Lower lobe of right lung (tissue), 2 donors: Measurements from ENCODE around the gene SCYL2. TPM values are rescaled to one million over a fixed set of nuclear protein-coding genes. Genes with fewer than 3 reads are reported as not detected.
"Not testable (repeated sequence)": the region's sequence is repeated elsewhere in the genome, so short reads cannot be mapped to it uniquely, and the experiment has no call there.

ENCODE experiments used
- ATAC-seq, 2 donors: fragments of 200-7000 bp; cut with Tn5 transposase; one replicate each; pipeline ENCODE4 v1.9.1; 2020 to 2022; ENCODE audit warnings: mild to moderate bottlenecking in 2 of 2, moderate library complexity in 2 of 2
- DNase-seq: peaks from one replicate; pipeline ENCODE4 v3.0.0-alpha.2; 2020
- H3K27ac ChIP-seq: fragments of 200-600 bp; one replicate; pipeline ENCODE4 v1.8.0; 2022
- H3K27me3 ChIP-seq: fragments of 200-600 bp; one replicate; pipeline ENCODE4 v1.8.0; 2022; ENCODE audit warnings: low read depth
- H3K36me3 ChIP-seq: fragments of 200-600 bp; one replicate; pipeline ENCODE4 v1.8.0; 2022; ENCODE audit warnings: mild to moderate bottlenecking
- H3K4me1 ChIP-seq: fragments of 200-600 bp; one replicate; pipeline ENCODE4 v1.8.0; 2022
- H3K4me3 ChIP-seq: fragments of 200-600 bp; one replicate; pipeline ENCODE4 v1.8.0; 2022; ENCODE audit warnings: mild to moderate bottlenecking
- H3K9me3 ChIP-seq: fragments of 200-600 bp; one replicate; pipeline ENCODE4 v1.8.0; 2022
- intact Hi-C: fragments of 100-400 bp; cut with DNase I; formaldehyde crosslinking; loops from one replicate; pipeline ENCODE4 v1.11.0; 2022
- total RNA-seq: library from RNA; stranded (reverse); fragmentation: NEBNext Ultra II Directional; extraction: Animal tissue kit (Norgen Biotek cat#: 25700); gene quantifications from one replicate; pipeline ENCODE4 v1.2.1, GENCODE V29; 2021
- TF ChIP-seq, protein P1 (sequence below): fragments of 200-600 bp; IDR thresholded peaks from one replicate; pipeline ENCODE4 v1.8.0; 2022; ENCODE audit warnings: antibody characterized with exemption, mild to moderate bottlenecking
- donor health status: DM: no; HTN: yes; CAD: no; lungs with severe emphysema.

SCYL2 gene
- total RNA-seq, 1 donor from 2014 or later, result 45.0 TPM

DNA sequence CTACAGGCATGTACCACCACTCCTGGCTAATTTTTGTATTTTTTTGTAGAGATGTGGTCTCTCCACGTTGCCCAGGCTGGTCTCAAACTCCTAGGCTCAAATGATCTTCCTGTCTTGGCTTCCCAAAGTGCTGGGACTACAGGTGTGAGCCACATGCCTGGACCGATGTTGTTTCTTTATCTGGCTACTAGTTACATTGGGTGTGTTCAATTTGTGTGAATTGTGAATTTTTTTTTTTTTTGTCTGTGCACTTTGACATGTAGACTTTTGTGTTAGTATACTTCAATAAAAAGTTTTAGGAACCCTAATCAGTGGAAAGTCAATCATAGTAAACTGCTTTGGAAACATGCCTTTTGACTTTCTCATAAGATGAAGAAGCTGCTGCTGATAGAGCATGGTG, 65.9 kb downstream of the SCYL2 start:
- intact Hi-C loops, result no loop called here
- no peaks in the 10 kb centered on the region for H3K9me3 ChIP-seq
- H3K36me3 ChIP-seq, result peaks cover 89% of the 10 kb centered on the region
- no peak overlapping the region for H3K4me3 ChIP-seq
- no peaks in the 10 kb centered on the region for H3K4me1 ChIP-seq
- no peak overlapping the region for H3K27ac ChIP-seq
- DNase-seq (no peak), ATAC-seq (no peak)
- H3K27me3 ChIP-seq, result no peaks in the 10 kb centered on the region
- TF ChIP-seq, protein P1, sequence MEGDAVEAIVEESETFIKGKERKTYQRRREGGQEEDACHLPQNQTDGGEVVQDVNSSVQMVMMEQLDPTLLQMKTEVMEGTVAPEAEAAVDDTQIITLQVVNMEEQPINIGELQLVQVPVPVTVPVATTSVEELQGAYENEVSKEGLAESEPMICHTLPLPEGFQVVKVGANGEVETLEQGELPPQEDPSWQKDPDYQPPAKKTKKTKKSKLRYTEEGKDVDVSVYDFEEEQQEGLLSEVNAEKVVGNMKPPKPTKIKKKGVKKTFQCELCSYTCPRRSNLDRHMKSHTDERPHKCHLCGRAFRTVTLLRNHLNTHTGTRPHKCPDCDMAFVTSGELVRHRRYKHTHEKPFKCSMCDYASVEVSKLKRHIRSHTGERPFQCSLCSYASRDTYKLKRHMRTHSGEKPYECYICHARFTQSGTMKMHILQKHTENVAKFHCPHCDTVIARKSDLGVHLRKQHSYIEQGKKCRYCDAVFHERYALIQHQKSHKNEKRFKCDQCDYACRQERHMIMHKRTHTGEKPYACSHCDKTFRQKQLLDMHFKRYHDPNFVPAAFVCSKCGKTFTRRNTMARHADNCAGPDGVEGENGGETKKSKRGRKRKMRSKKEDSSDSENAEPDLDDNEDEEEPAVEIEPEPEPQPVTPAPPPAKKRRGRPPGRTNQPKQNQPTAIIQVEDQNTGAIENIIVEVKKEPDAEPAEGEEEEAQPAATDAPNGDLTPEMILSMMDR, result no peak

GRCh38 chr12:100337299-100337698, 70.3 kb downstream of the SCYL2 start:
- DNase-seq, result no peak
- Histone ChIP-seq H3K4me1 (no peaks in the 10 kb centered on the region), H3K27me3 (no peaks in the 10 kb centered on the region), H3K27ac (no peak overlapping the region), H3K9me3 (no peaks in the 10 kb centered on the region), H3K36me3 (peaks cover 69% of the 10 kb centered on the region), H3K4me3 (no peak overlapping the region)
- peak; percentile 11 to 47 for ATAC-seq
- intact Hi-C loops, result no loop called here
- TF ChIP-seq, protein P1, result no peak

DNA sequence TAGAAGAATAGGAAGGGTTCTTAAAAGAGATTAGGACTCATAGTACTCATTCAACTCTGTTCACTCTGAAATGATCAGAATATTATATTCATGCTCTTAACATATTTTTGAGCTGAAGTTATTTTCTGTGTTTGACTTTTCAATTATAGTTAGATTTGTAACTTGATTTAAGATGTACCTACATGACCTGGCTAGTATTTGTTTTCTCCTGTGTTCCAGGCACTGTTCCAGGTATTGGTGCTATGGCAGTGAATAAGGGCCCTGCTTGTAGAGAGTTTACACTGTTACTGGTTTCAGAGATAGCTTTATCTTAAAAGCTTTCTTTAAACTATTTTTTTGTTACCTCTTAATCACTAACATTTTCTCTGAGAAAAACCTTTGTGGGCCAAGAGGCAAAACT, 70.8 kb downstream of the SCYL2 start:
- ATAC-seq (peak; percentile 75 to 97), DNase-seq (no peak)

DNA sequence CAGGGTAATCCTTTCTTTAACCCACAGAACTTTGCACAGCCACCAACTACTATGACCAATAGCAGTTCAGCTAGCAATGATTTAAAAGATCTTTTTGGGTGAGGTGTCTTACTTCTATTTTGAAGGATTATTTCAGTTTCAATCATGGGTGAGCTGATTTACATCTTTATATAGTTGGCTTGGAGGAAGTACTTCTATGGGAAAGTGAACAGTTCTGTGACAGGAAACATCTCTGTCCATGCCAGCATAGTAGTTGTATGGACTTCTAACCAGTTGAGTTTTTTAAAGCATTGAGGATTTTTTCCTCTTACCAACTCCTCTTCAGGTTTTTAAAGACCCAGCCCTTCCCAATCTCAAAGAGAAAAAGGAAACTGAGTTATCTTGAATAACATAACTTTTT, 72.1 kb downstream of the SCYL2 start:
- Histone ChIP-seq H3K4me1 (no peaks in the 10 kb centered on the region), H3K27me3 (no peaks in the 10 kb centered on the region), H3K36me3 (peaks cover 54% of the 10 kb centered on the region), H3K27ac (no peak overlapping the region), H3K4me3 (no peak overlapping the region), H3K9me3 (no peaks in the 10 kb centered on the region)
- TF ChIP-seq, protein P1, result no peak
- ATAC-seq (no peak), DNase-seq (no peak)
- intact Hi-C loops, result no loop called here

More for the DNA sequence above, 70.8 kb downstream of the SCYL2 start:
- Histone ChIP-seq H3K4me3 (no peak overlapping the region), H3K4me1 (no peaks in the 10 kb centered on the region), H3K27me3 (no peaks in the 10 kb centered on the region), H3K36me3 (peaks cover 68% of the 10 kb centered on the region), H3K27ac (no peak overlapping the region), H3K9me3 (no peaks in the 10 kb centered on the region)
- TF ChIP-seq, protein P1, result no peak
- intact Hi-C loops, result no loop called here

DNA sequence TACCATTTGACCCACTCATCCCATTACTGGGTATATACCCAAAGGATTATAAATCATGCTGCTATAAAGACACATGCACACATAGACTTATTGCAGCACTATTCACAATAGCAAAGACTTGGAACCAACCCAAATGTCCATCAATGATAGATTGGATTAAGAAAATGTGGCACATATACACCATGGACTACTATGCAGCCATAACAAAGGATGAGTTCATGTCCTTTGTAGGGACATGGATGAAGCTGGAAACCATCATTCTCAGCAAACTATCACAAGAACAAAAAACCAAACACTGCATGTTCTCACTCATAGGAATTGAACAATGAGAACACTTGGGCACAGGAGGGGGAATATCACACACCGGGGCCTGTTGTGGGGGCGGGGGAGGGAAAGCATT, 75.9 kb downstream of the SCYL2 start:
- ATAC-seq, H3K4me3 ChIP-seq, H3K4me1 ChIP-seq, intact Hi-C loops, DNase-seq, H3K27me3 ChIP-seq, H3K27ac ChIP-seq, H3K9me3 ChIP-seq: not testable (repeated sequence)
- peaks cover 18% of the 10 kb centered on the region for H3K36me3 ChIP-seq

DNA sequence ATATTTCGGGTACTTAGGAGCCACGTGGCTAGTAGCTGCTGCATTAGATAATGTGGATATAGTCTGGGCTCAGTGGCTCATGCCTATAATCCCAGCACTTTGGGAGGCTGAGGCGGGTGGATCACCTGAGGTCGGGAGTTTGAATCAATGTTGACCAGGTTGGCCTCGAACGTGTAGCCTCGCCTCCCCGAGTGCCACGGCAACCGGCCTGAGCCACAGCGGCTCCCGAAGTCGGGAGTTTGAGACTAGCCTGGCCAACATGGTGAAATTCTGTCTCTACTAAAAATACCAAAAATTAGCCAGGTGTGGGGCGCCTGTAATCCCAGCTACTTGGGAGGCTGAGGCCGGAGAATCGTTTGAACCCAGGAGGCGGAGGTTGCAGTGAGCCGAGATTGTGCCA, 77.4 kb downstream of the SCYL2 start:
- H3K27me3 ChIP-seq, H3K4me3 ChIP-seq, intact Hi-C loops, H3K27ac ChIP-seq, ATAC-seq, H3K36me3 ChIP-seq, DNase-seq, H3K4me1 ChIP-seq, H3K9me3 ChIP-seq: not testable (repeated sequence)
